Activated naive CD4-positive, alpha-beta T cell treated with anti-CD3 and anti-CD28 coated beads, Interleukin-2, amount 50 U/mL, for 72 hours (primary cell): ENCODE measurements around the gene KCNIP4. TPM values are rescaled to one million over a fixed set of nuclear protein-coding genes. Genes with fewer than 3 reads are reported as not detected.

Source experiments
- ATAC-seq, 2 donors: fragments of 150-1000 bp; cut with Tn5 transposase; 2 replicates each; pipeline ENCODE4 v1.10.0; 2021; ENCODE audit warnings: mild to moderate bottlenecking in 2 of 2, moderate library complexity in 2 of 2
- DNase-seq, 2 donors: peaks; one replicate each; pipeline ENCODE4 v3.0.0; 2021 to 2022; ENCODE audit warnings: low spot score in 2 of 2
- H3K27ac Mint-ChIP-seq, 2 donors: one replicate each; pipeline ENCODE4 v1.8.0; 2022; ENCODE audit warnings: mild to moderate bottlenecking in 2 of 2, mixed read lengths in 2 of 2
- H3K36me3 Mint-ChIP-seq, 2 donors: one replicate each; pipeline ENCODE4 v1.8.0; 2022; ENCODE audit warnings: mixed read lengths in 2 of 2
- H3K9me3 Mint-ChIP-seq, 2 donors: one replicate each; pipeline ENCODE4 v1.8.0; 2022; ENCODE audit warnings: mixed read lengths in 2 of 2
- total RNA-seq, 2 donors: library from RNA; stranded (reverse); gene quantifications; one replicate each; pipeline ENCODE4 v1.2.3, GENCODE V29; 2022

KCNIP4 gene
- total RNA-seq, 2 donors from 2014 or later: not detected

- Mint-ChIP-seq H3K9me3 (peaks cover 4 to 13% of the 10 kb centered on the region in 2 donors), H3K27ac (no peak overlapping the region), H3K36me3 (no peaks in the 10 kb centered on the region)
- ATAC-seq (no peak), DNase-seq (no peak)
Observed at GRCh38 chr4:21032089-21032645, 916.4 kb downstream of the KCNIP4 start.

GRCh38 chr4:21018817-21019216, 929.8 kb downstream of the KCNIP4 start:
- peaks cover 13 to 30% of the 10 kb centered on the region in 2 donors for H3K9me3 Mint-ChIP-seq
- ATAC-seq (no peak), DNase-seq (no peak)
- no peak overlapping the region for H3K27ac Mint-ChIP-seq
- H3K36me3 Mint-ChIP-seq: peaks cover 0 to 10% of the 10 kb centered on the region in 2 donors

DNA sequence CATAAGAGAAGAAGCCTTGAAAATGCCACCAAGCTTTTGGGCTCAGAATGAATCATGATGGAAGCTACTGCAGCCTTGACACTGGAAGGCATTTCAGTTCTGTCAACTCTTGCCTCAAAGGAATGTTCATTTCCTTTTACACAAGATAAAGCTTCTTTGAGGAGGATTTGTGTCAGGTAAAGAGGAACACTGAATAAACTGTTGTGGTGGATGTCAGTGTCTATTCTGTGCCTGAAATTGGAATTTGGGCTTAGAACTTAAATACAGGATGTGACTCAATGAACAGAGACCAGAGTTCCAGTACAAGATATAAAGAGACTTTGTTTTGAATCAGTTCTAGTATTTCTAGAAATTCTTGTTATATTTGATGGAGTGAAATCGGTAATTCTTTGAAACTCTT, 935.1 kb downstream of the KCNIP4 start:
- ATAC-seq: no peak
- H3K9me3 Mint-ChIP-seq: peaks cover 11 to 24% of the 10 kb centered on the region in 2 donors
- DNase-seq: no peak
- no peak overlapping the region for H3K27ac Mint-ChIP-seq
- H3K36me3 Mint-ChIP-seq: peaks cover 0 to 9% of the 10 kb centered on the region in 2 donors

DNA sequence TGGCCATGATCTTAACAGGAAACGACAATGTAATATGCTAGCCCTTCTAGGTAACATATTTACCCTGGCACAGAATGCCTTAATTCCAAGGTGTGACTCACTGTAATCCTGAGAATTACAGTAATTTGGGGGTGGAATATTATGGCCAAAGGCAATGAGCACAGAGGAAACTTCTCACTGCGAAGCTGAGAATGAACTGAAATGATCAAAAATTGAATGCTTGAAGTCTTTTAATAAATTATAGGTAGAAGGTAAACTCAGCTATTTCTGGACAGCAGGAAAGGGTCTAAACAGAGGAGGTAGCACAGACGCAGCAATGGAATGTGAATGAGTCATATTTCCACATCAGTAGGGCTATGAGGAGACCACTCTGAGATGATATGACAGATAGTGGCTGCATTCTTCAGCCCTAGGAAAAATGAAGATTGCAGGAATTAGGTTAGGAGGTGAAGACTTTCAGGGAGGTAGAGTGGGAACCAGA, 935.7 kb downstream of the KCNIP4 start:
- no peak for ATAC-seq
- Mint-ChIP-seq H3K27ac (no peak overlapping the region), H3K9me3 (peaks cover 5 to 18% of the 10 kb centered on the region in 2 donors), H3K36me3 (peaks cover 0 to 4% of the 10 kb centered on the region in 2 donors)
- no peak for DNase-seq

DNA sequence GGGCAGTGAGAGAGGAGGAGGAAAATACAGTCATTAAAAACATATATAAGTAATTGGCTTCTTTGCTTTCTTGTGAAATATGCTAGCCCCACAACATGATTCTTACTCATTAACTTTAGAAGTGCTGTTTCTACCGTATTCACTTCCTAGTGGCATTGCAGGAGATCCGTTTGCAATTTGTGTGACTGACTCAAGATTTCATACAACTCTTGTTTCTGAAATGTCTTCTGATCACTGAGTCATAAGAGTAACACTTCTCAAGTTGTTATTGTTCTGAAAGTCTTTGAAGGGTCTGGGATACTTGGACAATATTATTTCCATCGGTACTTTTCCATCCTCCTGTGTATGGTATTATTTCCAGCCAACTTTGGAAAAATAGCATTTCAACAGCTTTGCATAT, 937.5 kb downstream of the KCNIP4 start:
- Mint-ChIP-seq H3K9me3 (peaks cover 0 to 17% of the 10 kb centered on the region in 2 donors), H3K27ac (no peak overlapping the region), H3K36me3 (no peaks in the 10 kb centered on the region)
- DNase-seq: no peak
- ATAC-seq: no peak

- peaks cover 0 to 20% of the 10 kb centered on the region in 2 donors for H3K9me3 Mint-ChIP-seq
- DNase-seq: no peak
- ATAC-seq: no peak
- H3K27ac Mint-ChIP-seq: no peak overlapping the region
- H3K36me3 Mint-ChIP-seq: no peaks in the 10 kb centered on the region
Observed at GRCh38 chr4:21009956-21010355, 938.6 kb downstream of the KCNIP4 start.

DNA sequence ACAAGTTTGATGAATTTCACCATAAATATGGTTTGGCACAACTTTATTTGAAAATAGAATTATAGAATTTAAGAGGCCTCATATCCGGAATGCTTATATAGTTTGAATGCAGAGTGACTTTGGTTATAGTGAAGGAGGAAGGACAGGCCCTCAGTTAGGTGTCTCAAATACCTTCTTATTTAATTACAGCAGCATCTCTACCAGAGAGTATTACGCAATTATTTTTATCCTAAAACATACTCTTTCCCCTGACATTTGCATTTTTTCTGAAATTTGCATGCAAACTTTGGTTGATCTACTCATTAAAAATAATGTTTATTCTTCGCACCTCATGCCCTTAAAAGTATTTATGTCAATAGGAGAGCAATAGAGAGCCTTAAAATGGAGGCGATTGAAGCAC, 942.9 kb downstream of the KCNIP4 start:
- ATAC-seq (no peak), DNase-seq (no peak)
- no peak overlapping the region for H3K27ac Mint-ChIP-seq
- H3K36me3 Mint-ChIP-seq: no peaks in the 10 kb centered on the region
- H3K9me3 Mint-ChIP-seq: peaks cover 8 to 20% of the 10 kb centered on the region in 2 donors

GRCh38 chr4:21002976-21003375, 945.6 kb downstream of the KCNIP4 start:
- DNase-seq: no peak
- Mint-ChIP-seq H3K27ac (no peak overlapping the region), H3K36me3 (no peaks in the 10 kb centered on the region), H3K9me3 (peaks cover 18 to 27% of the 10 kb centered on the region in 2 donors)
- no peak for ATAC-seq

DNA sequence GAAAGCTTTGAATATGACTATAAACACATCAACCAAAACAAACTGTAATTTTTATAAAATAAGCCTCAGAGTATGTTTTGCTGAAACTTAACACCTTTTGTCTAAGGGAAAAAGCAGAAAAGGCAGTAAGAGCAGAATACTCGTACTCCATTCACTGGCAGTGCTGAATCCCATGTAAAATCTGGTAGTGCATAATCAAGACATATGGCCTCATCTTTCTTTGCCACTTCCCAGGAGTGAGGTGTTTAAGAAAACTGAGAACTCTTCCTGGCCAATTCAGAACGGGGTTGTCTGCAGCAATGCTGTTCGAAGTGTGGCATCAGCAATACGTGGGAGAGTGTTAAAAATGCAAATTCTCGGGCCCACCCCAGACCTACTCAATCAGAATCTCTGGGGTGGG, 946.3 kb downstream of the KCNIP4 start:
- H3K27ac Mint-ChIP-seq: no peak overlapping the region
- no peak for ATAC-seq
- DNase-seq: no peak
- peaks cover 18 to 27% of the 10 kb centered on the region in 2 donors for H3K9me3 Mint-ChIP-seq
- H3K36me3 Mint-ChIP-seq: no peaks in the 10 kb centered on the region

GRCh38 chr4:21001490-21001889, 947.1 kb downstream of the KCNIP4 start:
- no peak for ATAC-seq
- no peak for DNase-seq
- no peaks in the 10 kb centered on the region for H3K36me3 Mint-ChIP-seq
- H3K9me3 Mint-ChIP-seq: peaks cover 18 to 25% of the 10 kb centered on the region in 2 donors
- H3K27ac Mint-ChIP-seq: no peak overlapping the region

- Mint-ChIP-seq H3K9me3 (peaks cover 7 to 12% of the 10 kb centered on the region in 2 donors), H3K27ac (no peak overlapping the region), H3K36me3 (no peaks in the 10 kb centered on the region)
- ATAC-seq (no peak), DNase-seq (no peak)
Observed at GRCh38 chr4:20997886-20998285, 950.7 kb downstream of the KCNIP4 start.

- Mint-ChIP-seq H3K27ac (no peak overlapping the region), H3K9me3 (peaks cover 12 to 14% of the 10 kb centered on the region in 2 donors), H3K36me3 (no peaks in the 10 kb centered on the region)
- ATAC-seq (no peak), DNase-seq (no peak)
Observed at GRCh38 chr4:20995610-20996009, 953.0 kb downstream of the KCNIP4 start.

GRCh38 chr4:20995015-20995414, 953.6 kb downstream of the KCNIP4 start:
- Mint-ChIP-seq H3K36me3 (no peaks in the 10 kb centered on the region), H3K9me3 (peaks cover 12 to 13% of the 10 kb centered on the region in 2 donors), H3K27ac (no peak overlapping the region)
- DNase-seq (no peak), ATAC-seq (no peak)

DNA sequence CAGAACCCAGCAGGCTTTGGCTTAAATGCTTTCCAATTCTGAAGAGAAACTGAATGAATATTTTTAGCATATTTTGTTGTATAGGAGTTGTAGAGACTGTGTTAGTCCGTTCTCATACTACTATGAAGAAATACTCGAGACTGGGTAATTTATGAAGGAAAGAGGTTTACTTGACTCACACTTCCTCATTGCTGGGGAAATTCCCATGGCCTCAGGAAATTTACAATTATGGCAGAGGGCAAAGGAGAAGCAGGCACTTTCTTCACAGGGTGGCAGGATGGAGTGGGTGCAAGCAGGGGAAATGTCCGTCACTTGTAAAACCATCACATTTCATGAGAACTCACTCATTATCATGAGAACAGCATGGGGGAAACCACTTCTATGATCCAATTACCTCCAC, 956.6 kb downstream of the KCNIP4 start:
- Mint-ChIP-seq H3K27ac (no peak overlapping the region), H3K9me3 (peaks cover 4 to 5% of the 10 kb centered on the region in 2 donors), H3K36me3 (peaks cover 0 to 4% of the 10 kb centered on the region in 2 donors)
- ATAC-seq: peak in 1 of 2 donors; percentile 26
- no peak for DNase-seq

DNA sequence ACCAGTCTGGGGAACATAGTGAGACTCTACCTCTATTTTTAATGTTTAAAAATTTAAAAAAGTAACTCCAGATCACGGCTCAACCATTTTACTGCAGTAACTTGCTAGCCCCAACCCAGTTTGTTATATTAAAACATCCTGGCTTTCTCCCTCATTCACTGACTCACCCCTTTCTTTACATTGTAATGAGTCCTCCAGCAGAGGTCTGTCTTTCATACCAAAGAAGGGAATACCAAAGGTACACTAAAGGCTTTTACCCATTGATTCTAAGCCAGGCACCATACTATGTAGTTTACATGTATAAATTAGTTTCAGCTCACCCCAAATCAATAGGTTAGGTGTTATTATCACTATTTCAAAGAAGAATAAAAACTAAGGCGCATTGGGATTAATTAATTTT, 961.4 kb downstream of the KCNIP4 start:
- Mint-ChIP-seq H3K9me3 (peaks cover 4 to 5% of the 10 kb centered on the region in 2 donors), H3K36me3 (peaks cover 0 to 4% of the 10 kb centered on the region in 2 donors), H3K27ac (no peak overlapping the region)
- ATAC-seq: no peak
- no peak for DNase-seq

DNA sequence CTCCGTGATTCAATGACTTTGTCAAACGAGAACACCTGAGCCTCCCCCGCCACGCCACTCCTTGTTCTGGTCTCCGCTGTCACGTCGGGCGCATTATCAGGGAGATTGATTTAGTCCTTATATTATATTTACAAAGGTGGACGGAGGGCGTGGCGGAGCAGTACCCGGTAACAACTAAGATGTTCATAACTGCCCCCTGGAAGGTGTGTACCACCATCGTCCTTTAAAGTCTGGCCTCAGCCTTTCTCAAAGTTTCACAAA, 964.1 kb downstream of the KCNIP4 start:
- DNase-seq: no peak
- H3K36me3 Mint-ChIP-seq: peaks cover 0 to 2% of the 10 kb centered on the region in 2 donors
- ATAC-seq: no peak

GRCh38 chr4:20983763-20984575, 964.6 kb downstream of the KCNIP4 start:
- DNase-seq (no peak), ATAC-seq (no peak)
- no peak overlapping the region for H3K27ac Mint-ChIP-seq
- peaks cover 0 to 8% of the 10 kb centered on the region in 2 donors for H3K9me3 Mint-ChIP-seq
- no peaks in the 10 kb centered on the region for H3K36me3 Mint-ChIP-seq

More for the DNA sequence above, 964.1 kb downstream of the KCNIP4 start:
- H3K27ac Mint-ChIP-seq: no peak overlapping the region
- peaks cover 0 to 7% of the 10 kb centered on the region in 2 donors for H3K9me3 Mint-ChIP-seq

- Mint-ChIP-seq H3K27ac (no peak overlapping the region), H3K36me3 (no peaks in the 10 kb centered on the region), H3K9me3 (peaks cover 0 to 8% of the 10 kb centered on the region in 2 donors)
- DNase-seq (no peak), ATAC-seq (no peak)
Observed at GRCh38 chr4:20982544-20982943, 966.0 kb downstream of the KCNIP4 start.
